HG02610 (cell line): ENCODE data around the gene GRID1.
A peak's percentile ranks its signal among the peaks of the same experiment; 100 is the strongest.

ENCODE experiments used
- ATAC-seq: cut with Tn5 transposase; IDR thresholded peaks from one replicate; pipeline ENCODE4 v1.9.1; 2021; ENCODE audit warnings: mild to moderate bottlenecking, moderate library complexity; ENCODE audit not compliant: unreplicated experiment

Gene GRID1

GRCh38 chr10:85600026-85600743 lies 766.4 kb downstream of the GRID1 start:
- no peak for ATAC-seq

GRCh38 chr10:85599081-85599480 lies 767.5 kb downstream of the GRID1 start:
- peak; percentile 7 for ATAC-seq

- peak; percentile 46 for ATAC-seq
Observed at GRCh38 chr10:85598646-85599045, 767.9 kb downstream of the GRID1 start.

- ATAC-seq, result no peak
Observed at GRCh38 chr10:85597006-85597405, 769.6 kb downstream of the GRID1 start.

GRCh38 chr10:85596389-85596788 lies 770.2 kb downstream of the GRID1 start:
- ATAC-seq, result no peak

- ATAC-seq, result no peak
Observed at GRCh38 chr10:85594239-85594638, 772.4 kb downstream of the GRID1 start.

- no peak for ATAC-seq
Observed at GRCh38 chr10:85593226-85593772, 773.3 kb downstream of the GRID1 start.

- ATAC-seq, result no peak
Observed at GRCh38 chr10:85581371-85581770, 785.2 kb downstream of the GRID1 start.

GRCh38 chr10:85580585-85580984 lies 786.0 kb downstream of the GRID1 start:
- ATAC-seq, result no peak

GRCh38 chr10:85578860-85579259 lies 787.7 kb downstream of the GRID1 start:
- ATAC-seq, result no peak

- no peak for ATAC-seq
Observed at GRCh38 chr10:85575441-85575840, 791.2 kb downstream of the GRID1 start.

- ATAC-seq, result no peak
Observed at GRCh38 chr10:85570871-85571270, 795.7 kb downstream of the GRID1 start.

- ATAC-seq, result no peak
Observed at GRCh38 chr10:85565381-85565780, 801.2 kb downstream of the GRID1 start.

- ATAC-seq, result no peak
Observed at GRCh38 chr10:85558533-85558932, 808.1 kb downstream of the GRID1 start.

GRCh38 chr10:85557706-85558105 lies 808.9 kb downstream of the GRID1 start:
- ATAC-seq, result no peak

GRCh38 chr10:85557077-85557476 lies 809.5 kb downstream of the GRID1 start:
- ATAC-seq, result no peak
